SU-DHL-6 (cell line): ENCODE measurements around the gene SULT1A1.
"Not testable (repeated sequence)": the region's sequence is repeated elsewhere in the genome, so short reads cannot be mapped to it uniquely, and the experiment has no call there.

ENCODE experiments used
- H2AFZ ChIP-seq: fragments of 200-600 bp; sonication (generic); 2 replicates; pipeline ENCODE4 v1.6.1; 2014; ENCODE audit warnings: low read depth, mild to moderate bottlenecking, moderate library complexity, mixed read lengths, antibody characterized with exemption, low read length; ENCODE audit not compliant: severe bottlenecking
- H3F3A ChIP-seq: fragments of 200-600 bp; shearing (Covaris generic); 2 replicates; pipeline ENCODE4 v1.6.0; 2016; ENCODE audit warnings: antibody characterized with exemption, mild to moderate bottlenecking; ENCODE audit not compliant: insufficient read depth
- H3K27ac ChIP-seq: fragments of 200-600 bp; sonication (generic); 2 replicates; pipeline ENCODE4 v1.5.1; 2016; ENCODE audit warnings: low read depth, mild to moderate bottlenecking, low read length, moderate library complexity, mixed read lengths
- H3K27me3 ChIP-seq: fragments of 200-600 bp; sonication (generic), shearing (Covaris generic); 2 replicates; pipeline ENCODE4 v1.6.0; 2014; ENCODE audit warnings: mild to moderate bottlenecking, low read length
- H3K36me3 ChIP-seq: fragments of 200-600 bp; sonication (generic); 2 replicates; pipeline ENCODE4 v1.6.1; 2014; ENCODE audit warnings: mild to moderate bottlenecking, low read length, mixed read lengths
- H3K4me2 ChIP-seq: fragments of 300-600, 200-600 bp; shearing (Covaris generic), sonication (generic); 2 replicates; pipeline ENCODE4 v1.6.0; 2014; ENCODE audit warnings: low read length, low read depth, mild to moderate bottlenecking; ENCODE audit not compliant: poor library complexity, severe bottlenecking
- H3K4me3 ChIP-seq: fragments of 200-600 bp; sonication (generic); 2 replicates; pipeline ENCODE4 v1.5.1; 2014; ENCODE audit warnings: antibody characterized with exemption, low read length, mild to moderate bottlenecking, mixed read lengths; ENCODE audit not compliant: insufficient read depth, poor library complexity, severe bottlenecking
- H3K79me2 ChIP-seq: fragments of 200-600 bp; sonication (generic); 2 replicates; pipeline ENCODE4 v1.6.1; 2014; ENCODE audit warnings: mild to moderate bottlenecking, low read length, moderate library complexity; ENCODE audit not compliant: insufficient read depth
- H3K9ac ChIP-seq: fragments of 200-600 bp; sonication (generic); 2 replicates; pipeline ENCODE4 v1.7.0; 2014; ENCODE audit warnings: mild to moderate bottlenecking, low read length
- H3K9me2 ChIP-seq: fragments of 200-600 bp; sonication (generic); replicated peaks from 2 replicates; pipeline ENCODE4 v1.6.1; 2014; ENCODE audit warnings: low read length; ENCODE audit not compliant: insufficient read depth
- H3K9me3 ChIP-seq: fragments of 200-600 bp; sonication (generic); 2 replicates; pipeline ENCODE4 v1.6.1; 2014; ENCODE audit warnings: low read length, mixed read lengths; ENCODE audit not compliant: insufficient read depth
- H4K20me1 ChIP-seq: fragments of 200-600 bp; sonication (generic); 2 replicates; pipeline ENCODE4 v1.6.1; 2014; ENCODE audit warnings: low read depth, mild to moderate bottlenecking, antibody characterized with exemption, low read length, moderate library complexity, mixed read lengths
- CTCF ChIP-seq: fragments of 200-600 bp; sonication (generic); IDR thresholded peaks from one replicate; pipeline ENCODE4 v1.5.1; 2017; ENCODE audit warnings: antibody characterized with exemption, mild to moderate bottlenecking, low read length, moderate library complexity; ENCODE audit not compliant: insufficient read depth, poor library complexity, severe bottlenecking
- EZH2phosphoT487 ChIP-seq: fragments of 200-600 bp; sonication (generic), shearing (Covaris generic); conservative IDR thresholded peaks from 2 replicates; pipeline ENCODE4 v1.6.1; 2018; ENCODE audit warnings: mild to moderate bottlenecking, antibody characterized with exemption, low read length, moderate library complexity, mixed read lengths

SULT1A1 gene

GRCh38 chr16:28617874-28618273 is 8.0 kb upstream of the SULT1A1 start:
- Histone ChIP-seq H3K9me2 (no peaks in the 10 kb centered on the region), H2AFZ (no peak overlapping the region), H3K9me3 (no peaks in the 10 kb centered on the region), H3K9ac (no peak overlapping the region), H3F3A (no peaks in the 10 kb centered on the region), H3K79me2 (no peaks in the 10 kb centered on the region), H3K36me3 (no peaks in the 10 kb centered on the region), H4K20me1 (no peaks in the 10 kb centered on the region), H3K27me3 (no peaks in the 10 kb centered on the region), H3K4me2 (peak overlapping the region; percentile 25), H3K27ac (no peak overlapping the region), H3K4me3 (no peak overlapping the region)
- no peak for TF ChIP-seq EZH2phosphoT487

- no peak overlapping the region for H3K4me2 ChIP-seq
- H3K4me3 ChIP-seq, result no peak overlapping the region
- H3K36me3 ChIP-seq, result no peaks in the 10 kb centered on the region
- no peaks in the 10 kb centered on the region for H3K27me3 ChIP-seq
- TF ChIP-seq EZH2phosphoT487, result no peak
- TF ChIP-seq CTCF, result no peak
- no peaks in the 10 kb centered on the region for H3F3A ChIP-seq
- H3K79me2 ChIP-seq, result no peaks in the 10 kb centered on the region
- no peaks in the 10 kb centered on the region for H3K9me3 ChIP-seq
- H3K9me2 ChIP-seq, result no peaks in the 10 kb centered on the region
- H3K27ac ChIP-seq, result no peak overlapping the region
- no peak overlapping the region for H3K9ac ChIP-seq
- H4K20me1 ChIP-seq, result no peaks in the 10 kb centered on the region
- no peak overlapping the region for H2AFZ ChIP-seq
Observed at GRCh38 chr16:28616636-28617035, 6.8 kb upstream of the SULT1A1 start.

- H3K9ac ChIP-seq, H3K36me3 ChIP-seq, H4K20me1 ChIP-seq, H3K9me2 ChIP-seq, H2AFZ ChIP-seq, H3K27ac ChIP-seq, H3K27me3 ChIP-seq, H3K79me2 ChIP-seq, H3F3A ChIP-seq, H3K4me2 ChIP-seq, H3K9me3 ChIP-seq, H3K4me3 ChIP-seq: not testable (repeated sequence)
Observed at GRCh38 chr16:28616224-28616577, 6.4 kb upstream of the SULT1A1 start.

GRCh38 chr16:28615486-28616223 is 5.8 kb upstream of the SULT1A1 start:
- H3K36me3 ChIP-seq, H3K4me3 ChIP-seq, H3K79me2 ChIP-seq, H2AFZ ChIP-seq, H3F3A ChIP-seq, H3K9ac ChIP-seq, H3K4me2 ChIP-seq, H3K27me3 ChIP-seq, H3K9me2 ChIP-seq, H3K9me3 ChIP-seq, H3K27ac ChIP-seq, H4K20me1 ChIP-seq: not testable (repeated sequence)
- TF ChIP-seq CTCF, result peak; percentile 15

- not testable (repeated sequence) for H3K36me3 ChIP-seq, H3F3A ChIP-seq, H2AFZ ChIP-seq, H3K27me3 ChIP-seq, H3K9me3 ChIP-seq, H3K27ac ChIP-seq, H3K9ac ChIP-seq, H3K79me2 ChIP-seq, H3K9me2 ChIP-seq, H3K4me2 ChIP-seq, H3K4me3 ChIP-seq, H4K20me1 ChIP-seq
Observed at GRCh38 chr16:28614561-28614960, 4.7 kb upstream of the SULT1A1 start.

GRCh38 chr16:28613912-28614311 is 4.1 kb upstream of the SULT1A1 start:
- not testable (repeated sequence) for H3K4me3 ChIP-seq

More at GRCh38 chr16:28613912-28614311, 4.1 kb upstream of the SULT1A1 start:
- H3K9me2 ChIP-seq, H3K36me3 ChIP-seq, H3K4me2 ChIP-seq, H4K20me1 ChIP-seq, H3K9me3 ChIP-seq, H3K27ac ChIP-seq, H3K9ac ChIP-seq, H2AFZ ChIP-seq, H3K79me2 ChIP-seq, H3F3A ChIP-seq, H3K27me3 ChIP-seq: not testable (repeated sequence)
